Measurements from ENCODE around the gene AP2M1. TPM values are rescaled to one million over a fixed set of nuclear protein-coding genes. Genes with fewer than 3 reads are reported as not detected.
A peak's percentile ranks its signal among the peaks of the same experiment; 100 is the strongest.
"Not testable (repeated sequence)": the region's sequence is repeated elsewhere in the genome, so short reads cannot be mapped to it uniquely, and the experiment has no call there.

The AP2M1 gene
- polyA plus RNA-seq, 1 of the 3 experiments (the other 2 are of a cell fraction), result 759 TPM

- Histone ChIP-seq H3K27ac (ENCODE audit: low read depth in 2 of 2, low read length in 1 of 2) (no peak overlapping the region), H2AFZ (ENCODE audit: low read depth) (no peak overlapping the region), H3K9me3 (no peaks in the 10 kb centered on the region), H3K4me3 (ENCODE audit: low read depth in 2 of 2, low read length in 1 of 2) (no peak overlapping the region), H3K4me1 (ENCODE audit: control insufficient read depth in 1 of 2, insufficient read depth in 2 of 2, low read depth in 1 of 2, low read length in 1 of 2) (peaks cover 3 to 4% of the 10 kb centered on the region in 2 experiments; a peak in 1 of 4 replicates), H3K4me2 (no peak overlapping the region), H3F3A (replicated peaks; ENCODE audit: insufficient read depth) (peaks cover 14% of the 10 kb centered on the region), H4K20me1 (ENCODE audit: insufficient read depth) (no peaks in the 10 kb centered on the region), H3K9me2 (no peaks in the 10 kb centered on the region), H3K27me3 (ENCODE audit: insufficient read depth) (no peaks in the 10 kb centered on the region), H3K9ac (no peak overlapping the region), H3K79me2 (ENCODE audit: insufficient read depth) (peaks cover 6% of the 10 kb centered on the region; the same call in 1 of the 2 replicates), H3K36me3 (replicated peaks in 1 of 2; ENCODE audit: control insufficient read depth in 1 of 2, insufficient read depth in 2 of 2, low read length in 1 of 2) (peaks cover 11 to 19% of the 10 kb centered on the region in 2 experiments)
- POLR2A ChIA-PET, result interaction anchor here (0.6 kb wide), 1 partner anchor 65 kb away, joined by 3 read pairs; no protein-coding TSS in a partner anchor
- CTCF ChIA-PET, result interaction anchor here (0.6 to 2.5 kb wide), 3 partner anchors 49 to 203 kb away, joined by 3 to 12 read pairs (median 4); partner anchors contain the start of gene EEF1AKMT4
- DNase-seq, result no peak
- WGBS (ENCODE audit: low lambda C conversion rate), result 96% methylated on average over 6 of the region's 6 CpGs
- TF ChIP-seq FOXM1 (IDR thresholded peaks at IDR 0.05; ENCODE audit: low read depth), result no peak
- TF ChIP-seq, protein P1, sequence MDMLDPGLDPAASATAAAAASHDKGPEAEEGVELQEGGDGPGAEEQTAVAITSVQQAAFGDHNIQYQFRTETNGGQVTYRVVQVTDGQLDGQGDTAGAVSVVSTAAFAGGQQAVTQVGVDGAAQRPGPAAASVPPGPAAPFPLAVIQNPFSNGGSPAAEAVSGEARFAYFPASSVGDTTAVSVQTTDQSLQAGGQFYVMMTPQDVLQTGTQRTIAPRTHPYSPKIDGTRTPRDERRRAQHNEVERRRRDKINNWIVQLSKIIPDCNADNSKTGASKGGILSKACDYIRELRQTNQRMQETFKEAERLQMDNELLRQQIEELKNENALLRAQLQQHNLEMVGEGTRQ (IDR thresholded peaks at IDR 0.05; ENCODE audit: borderline replicate concordance, low read depth, low read length), result no peak
- no peak for TF ChIP-seq EZH2phosphoT487 (IDR thresholded peaks at IDR 0.05; ENCODE audit: borderline replicate concordance, low read depth)
- TF ChIP-seq FOXJ3 (CRISPR knock-in tag; IDR thresholded peaks at IDR 0.05), result no peak
Observed at GRCh38 chr3:184149123-184149522, 25.5 kb upstream of the AP2M1 start.

DNA sequence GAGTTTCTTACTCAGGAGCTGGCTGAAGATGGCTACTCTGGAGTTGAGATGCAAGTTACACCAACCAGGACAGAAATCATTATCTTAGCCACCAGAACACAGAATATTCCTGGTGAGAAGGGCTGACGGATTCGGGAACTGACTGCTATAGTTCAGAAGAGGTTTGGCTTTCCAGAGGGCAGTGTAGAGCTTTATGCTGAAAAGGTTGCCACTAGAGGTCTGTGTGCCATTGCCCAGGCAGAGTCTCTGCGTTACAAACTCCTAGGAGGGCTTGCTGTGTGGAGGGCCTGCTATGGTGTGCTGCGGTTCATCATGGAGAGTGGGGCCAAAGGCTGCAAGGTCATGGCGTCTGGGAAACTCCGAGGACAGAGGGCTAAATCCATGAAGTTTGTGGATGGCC, 24.9 kb upstream of the AP2M1 start:
- peaks cover 5 to 13% of the 10 kb centered on the region in 2 experiments for H3K36me3 ChIP-seq (replicated peaks in 1 of 2; ENCODE audit: control insufficient read depth in 1 of 2, insufficient read depth in 2 of 2, low read length in 1 of 2)
- CTCF ChIA-PET, result interaction anchor here (0.6 to 2.5 kb wide), 3 partner anchors 100 to 203 kb away, joined by 3 to 12 read pairs (median 3); partner anchors contain the start of gene EEF1AKMT4
- H3K9me2 ChIP-seq; H3K9me3 ChIP-seq; H4K20me1 ChIP-seq (ENCODE audit: insufficient read depth); H3K9ac ChIP-seq; H3K4me3 ChIP-seq (ENCODE audit: low read depth in 2 of 2, low read length in 1 of 2); POLR2A ChIA-PET; H2AFZ ChIP-seq (ENCODE audit: low read depth); H3K27me3 ChIP-seq (ENCODE audit: insufficient read depth); H3K4me1 ChIP-seq (ENCODE audit: control insufficient read depth in 1 of 2, insufficient read depth in 2 of 2, low read depth in 1 of 2, low read length in 1 of 2); H3K4me2 ChIP-seq; DNase-seq; H3K27ac ChIP-seq (ENCODE audit: low read depth in 2 of 2, low read length in 1 of 2): not testable (repeated sequence)
- H3F3A ChIP-seq (replicated peaks; ENCODE audit: insufficient read depth), result peaks cover 17% of the 10 kb centered on the region
- TF ChIP-seq SMC3 (IDR thresholded peaks at IDR 0.05; ENCODE audit: low read depth, low read length) (peak; percentile 22; the same call in 1 of the 2 replicates), RAD21 (IDR thresholded peaks at IDR 0.05; ENCODE audit: low read length) (peak; percentile 40), CTCF (IDR thresholded peaks at IDR 0.05) (peak; percentile 15; the same call in 1 of the 2 replicates)
- peaks cover 12% of the 10 kb centered on the region; the same call in 1 of the 2 replicates for H3K79me2 ChIP-seq (ENCODE audit: insufficient read depth)
- WGBS (ENCODE audit: low lambda C conversion rate), result 89% methylated on average over 4 of the region's 6 CpGs

Data from SK-N-SH (cell line).